ENCODE results near the gene GRSF1.
"Not testable (repeated sequence)": the region's sequence is repeated elsewhere in the genome, so short reads cannot be mapped to it uniquely, and the experiment has no call there.

The GRSF1 gene

DNA sequence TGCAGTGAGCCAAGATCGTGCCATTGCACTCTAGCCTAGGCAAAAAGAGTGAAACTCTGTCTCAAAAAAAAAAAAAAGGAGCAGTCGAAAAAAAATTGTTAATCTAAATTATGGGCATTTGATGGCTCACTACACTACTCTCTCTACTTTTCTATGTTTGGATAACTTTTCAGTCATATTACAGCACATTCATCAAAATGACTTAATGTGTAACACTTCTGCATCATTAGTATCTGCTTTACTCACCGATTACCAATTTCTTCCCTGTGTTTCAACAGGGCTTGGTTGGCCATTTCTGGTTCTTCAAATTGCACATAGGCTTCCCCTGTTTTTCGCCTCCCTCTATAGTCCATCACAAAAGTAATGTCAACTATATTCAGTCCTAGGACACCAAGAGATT, 8.4 kb downstream of the GRSF1 start:
- DNase-seq, result no peak

DNA sequence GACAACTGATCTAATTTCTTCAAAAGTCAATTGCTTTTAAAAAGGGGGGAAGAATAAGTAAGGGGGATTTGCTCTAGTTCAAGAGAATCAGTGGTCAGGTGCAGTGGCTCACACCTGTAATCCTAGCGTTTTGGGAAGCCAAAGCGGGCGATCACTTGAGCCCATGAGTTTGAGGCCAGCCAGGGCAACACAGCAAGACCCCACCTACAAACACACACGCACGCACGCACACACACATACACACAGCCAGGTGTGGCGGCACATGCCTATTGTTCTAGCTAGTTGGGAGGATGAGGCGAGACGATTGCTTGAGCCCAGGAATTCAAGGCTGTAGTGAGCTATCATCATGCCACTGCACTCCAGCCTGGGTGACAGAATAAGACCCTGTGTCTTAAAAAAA, 9.6 kb downstream of the GRSF1 start:
- DNase-seq, result no peak

DNA sequence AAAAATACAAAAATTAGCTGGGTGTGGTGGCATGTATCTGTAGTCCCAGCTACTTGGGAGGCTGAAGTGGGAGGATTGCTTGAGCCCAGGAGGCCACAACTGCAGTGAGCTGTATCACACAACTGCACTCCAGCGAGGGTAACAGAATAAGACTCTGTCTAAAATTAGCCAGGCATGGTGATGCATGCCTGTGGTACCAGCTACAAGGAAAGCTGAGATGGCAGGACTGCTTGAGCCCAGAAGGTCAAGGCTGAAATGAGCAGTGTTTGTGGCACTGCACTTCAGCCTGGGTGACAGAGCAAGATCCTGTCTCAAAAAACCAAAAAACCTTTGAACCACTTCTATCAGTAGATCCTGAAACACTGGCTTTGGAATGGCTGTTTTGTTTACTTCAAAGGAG, 10.2 kb downstream of the GRSF1 start:
- no peak for DNase-seq

DNA sequence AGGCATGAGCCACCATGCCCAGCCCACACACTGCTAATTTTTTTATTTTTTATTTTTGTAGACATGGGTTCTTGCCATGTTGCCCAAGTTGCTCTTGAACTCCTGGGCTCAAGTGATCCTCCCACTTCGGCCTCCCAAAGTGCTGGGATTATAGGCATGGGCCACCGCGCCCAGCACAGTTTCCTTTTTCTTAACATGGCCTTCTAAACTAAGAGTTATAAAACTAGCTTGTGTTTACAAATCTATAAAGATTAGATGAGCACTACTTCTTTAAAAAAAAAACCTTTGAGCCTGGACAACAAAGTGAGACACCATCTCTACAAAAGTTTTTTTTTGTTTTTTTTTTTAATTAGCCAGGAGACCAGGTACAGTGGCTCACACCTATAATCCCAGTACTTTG, 10.7 kb downstream of the GRSF1 start:
- no peak for DNase-seq

DNA sequence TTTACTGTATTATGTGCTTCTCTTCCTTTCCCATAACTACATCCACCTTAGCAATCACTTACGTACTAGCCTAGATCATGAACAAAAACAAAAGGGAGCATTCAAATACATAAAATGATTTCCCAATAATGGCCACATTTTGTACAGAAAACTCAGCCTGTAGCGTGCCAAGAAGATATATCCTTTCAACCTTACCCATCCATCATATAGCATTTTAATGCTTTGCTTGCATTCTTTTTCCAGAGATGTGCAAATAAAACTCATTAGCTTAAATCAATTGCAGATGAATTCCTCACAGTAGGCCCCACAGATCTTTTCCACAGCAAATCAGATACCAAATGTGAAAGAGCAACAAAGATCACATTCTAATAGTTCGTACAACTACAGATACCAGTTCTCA, 20.8 kb downstream of the GRSF1 start:
- DNase-seq, result no peak

DNA sequence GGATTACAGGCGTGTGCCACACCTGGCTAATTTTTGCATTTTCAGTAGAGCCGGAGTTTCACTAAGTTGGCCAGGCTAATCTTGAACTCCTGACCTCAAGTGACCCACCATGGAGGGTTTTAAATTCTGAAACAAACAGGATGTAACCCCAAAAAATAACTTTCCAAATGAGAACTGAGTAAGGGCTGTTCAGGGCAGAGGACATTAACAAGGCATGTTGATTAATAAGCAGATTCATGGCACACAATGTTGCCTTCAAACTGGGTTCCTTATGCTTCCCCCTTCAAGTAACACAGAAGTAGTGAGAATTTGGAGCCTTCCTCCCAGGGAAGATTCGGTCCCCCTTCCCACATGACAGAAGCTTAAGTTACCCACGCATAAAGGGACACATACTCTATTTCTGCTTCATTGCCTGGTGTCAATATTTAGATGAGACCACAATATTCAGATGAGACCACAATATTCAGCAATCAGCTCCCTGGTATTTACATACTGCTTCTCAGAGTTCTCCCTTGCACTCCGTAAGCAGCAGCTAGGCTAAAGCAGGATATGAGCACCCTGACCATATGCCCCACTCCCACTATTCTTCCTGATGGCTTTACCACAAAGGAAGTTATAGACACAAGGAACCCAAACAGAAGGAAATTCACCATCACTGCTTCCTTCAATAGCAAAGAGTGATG, 21.4 kb downstream of the GRSF1 start:
- DNase-seq, result no peak

DNA sequence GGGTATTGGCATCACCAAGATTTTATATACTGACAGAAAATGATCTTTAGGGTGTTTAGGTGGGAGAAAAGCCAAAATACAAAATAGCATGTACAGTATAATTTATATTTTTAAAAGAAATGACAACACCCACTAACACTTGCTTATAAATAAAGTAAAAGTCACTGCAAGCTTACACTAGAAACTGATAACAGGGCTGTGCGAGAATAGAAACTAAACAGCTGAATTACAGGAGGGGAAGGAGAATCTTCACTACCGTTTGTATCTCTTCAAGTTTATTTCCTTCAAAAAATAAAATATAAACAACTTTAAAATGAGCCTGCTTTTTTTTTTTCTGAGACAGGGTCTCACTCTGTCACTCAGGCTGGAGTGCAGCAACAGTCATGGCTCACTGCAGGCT, 22.8 kb downstream of the GRSF1 start:
- no peak for DNase-seq

DNA sequence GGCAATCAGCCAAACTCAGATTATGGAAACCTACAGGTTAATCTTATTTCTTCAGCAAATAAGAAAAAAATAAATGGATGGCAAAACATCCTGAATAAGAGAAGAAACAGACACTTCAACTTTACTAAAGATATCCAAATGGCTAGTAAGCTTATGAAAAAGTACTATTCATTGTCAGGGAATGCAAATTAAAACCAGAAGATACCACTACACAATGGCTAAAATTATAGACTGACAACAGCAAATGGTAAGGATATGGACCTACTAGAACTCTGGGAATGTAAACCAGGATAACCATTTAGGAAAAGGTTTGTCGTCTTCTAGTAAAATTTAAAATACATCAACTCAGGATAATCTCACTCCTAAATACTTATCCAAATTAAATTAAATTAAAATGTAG, 24.3 kb downstream of the GRSF1 start:
- no peak for DNase-seq

DNA sequence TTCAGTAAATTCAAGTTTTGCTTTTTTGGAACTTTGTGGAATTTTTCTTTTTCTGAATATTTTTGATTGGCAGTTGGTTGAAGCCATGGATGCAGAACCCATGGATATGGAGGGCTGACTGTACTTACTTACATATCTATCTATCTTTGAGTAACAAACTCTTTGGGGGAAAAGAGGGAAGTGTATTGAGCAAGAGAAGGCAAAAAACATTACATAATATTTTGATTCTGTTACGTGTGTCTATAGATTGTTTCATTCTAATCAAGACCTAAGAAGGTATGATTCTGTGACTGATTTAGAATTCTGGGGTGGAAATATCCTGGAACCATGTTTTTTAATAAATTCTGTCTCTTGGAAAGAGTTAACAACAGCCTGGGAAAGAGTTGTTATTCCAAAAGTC, 31.5 kb downstream of the GRSF1 start:
- DNase-seq, result no peak

DNA sequence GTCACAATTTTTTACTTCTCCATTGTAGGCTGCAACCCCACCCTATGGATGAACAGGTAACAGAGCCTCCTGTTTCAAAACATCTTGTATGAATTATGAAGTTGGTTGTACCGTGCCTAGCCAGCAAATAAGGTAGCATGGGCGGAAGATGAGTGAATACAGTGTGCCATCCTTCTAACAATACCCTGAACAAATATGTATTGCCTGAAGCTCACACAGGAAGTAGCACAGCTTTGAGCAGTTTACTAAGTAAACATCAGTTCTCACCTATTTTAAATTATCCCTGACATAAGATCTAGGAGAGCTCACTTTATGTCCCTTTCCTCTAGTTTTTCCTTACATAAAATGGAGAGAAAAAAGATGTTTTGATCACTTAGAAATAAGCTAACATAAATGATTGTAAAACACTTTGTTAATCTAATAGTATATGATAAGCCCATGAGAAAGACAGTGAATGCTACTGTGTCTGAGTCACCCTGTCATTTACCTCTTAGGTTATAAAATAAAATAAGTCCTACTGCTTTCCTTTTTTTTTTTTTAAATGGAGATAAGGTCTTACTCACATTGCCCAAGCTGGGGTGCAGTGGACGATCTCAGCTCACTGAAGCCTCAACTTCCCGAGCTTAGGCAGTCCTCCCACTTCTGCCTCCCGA, 36.6 kb downstream of the GRSF1 start:
- no peak for DNase-seq

DNA sequence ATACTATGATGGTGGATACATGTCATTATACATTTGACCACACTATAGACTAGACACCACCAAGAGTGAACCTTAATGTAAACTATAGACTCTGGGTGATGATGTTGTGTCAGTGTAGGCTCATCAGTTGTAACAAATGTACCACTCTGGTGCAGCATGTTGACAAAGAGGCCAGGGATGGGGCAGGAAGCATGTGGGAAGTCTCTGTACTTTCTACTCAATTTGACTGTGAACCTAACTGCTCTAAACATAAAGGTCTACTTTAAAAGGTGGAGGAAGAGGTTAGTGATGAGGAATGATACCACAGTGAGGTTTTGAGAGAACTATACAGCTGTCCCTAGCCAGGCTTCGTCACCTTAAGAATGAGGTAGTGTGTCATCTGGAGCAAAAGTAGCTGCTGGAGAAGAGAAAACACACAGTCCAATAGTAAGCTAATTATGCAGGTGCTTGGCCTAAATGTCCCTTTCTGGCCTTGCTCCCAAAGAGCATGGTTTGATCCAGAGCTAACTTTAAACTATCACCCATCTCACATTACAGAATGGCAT, 38.4 kb downstream of the GRSF1 start:
- no peak for DNase-seq

DNA sequence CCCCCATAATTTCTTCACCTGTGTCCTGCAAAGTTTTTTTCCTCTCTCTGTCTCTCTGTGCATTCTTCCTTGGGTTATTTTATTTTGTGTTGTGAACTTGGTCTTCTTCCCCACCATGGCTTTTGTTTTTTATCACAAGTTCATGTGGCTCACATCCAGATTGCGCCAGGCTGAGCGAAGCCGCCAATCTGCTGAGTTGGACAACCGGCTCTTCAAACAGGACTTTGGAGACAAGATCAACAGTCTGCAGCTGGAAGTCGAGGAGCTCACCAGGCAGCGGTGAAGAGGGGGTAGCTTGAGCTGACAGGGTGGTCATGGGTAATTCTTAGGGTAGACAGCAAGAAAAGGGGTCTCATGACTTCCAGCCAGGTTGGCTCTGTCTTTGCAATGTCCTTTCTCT, 46.1 kb downstream of the GRSF1 start:
- DNase-seq, result no peak

DNA sequence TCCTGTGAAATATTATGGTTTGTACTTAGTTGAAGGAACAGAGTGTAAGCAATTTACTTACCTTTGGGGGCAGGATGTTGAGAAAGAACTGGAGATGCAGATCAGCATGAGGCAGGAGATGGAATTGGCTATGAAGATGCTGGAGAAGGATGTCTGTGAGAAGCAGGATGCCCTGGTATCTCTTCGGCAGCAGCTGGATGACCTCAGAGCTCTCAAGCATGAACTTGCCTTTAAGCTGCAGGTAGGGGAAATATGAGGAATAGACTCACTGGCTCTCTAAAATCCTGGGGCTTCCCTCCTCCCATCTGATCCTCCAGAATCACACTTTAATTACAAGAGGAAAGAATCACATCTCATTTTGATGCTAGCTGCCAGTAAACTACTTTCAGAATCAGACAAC, 51.0 kb downstream of the GRSF1 start:
- no peak for DNase-seq

DNA sequence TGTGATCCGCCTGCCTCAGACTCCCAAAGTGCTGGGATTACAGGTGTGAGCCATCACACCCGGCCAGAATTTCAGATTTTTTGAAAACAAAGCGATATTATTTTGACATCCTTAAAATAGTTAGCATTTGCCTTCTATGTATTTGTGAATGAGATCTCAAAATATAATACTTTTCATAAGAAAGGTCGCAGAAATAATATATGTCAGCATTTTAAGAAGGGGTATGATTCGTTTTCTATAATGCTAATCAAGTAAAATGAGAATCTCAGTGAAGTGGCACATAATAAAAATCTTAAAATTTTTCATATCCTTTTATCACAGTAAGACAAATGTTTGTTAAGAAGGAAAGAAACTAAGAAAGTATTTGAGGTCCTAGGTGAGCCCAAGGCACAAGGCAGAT, 52.2 kb downstream of the GRSF1 start:
- no peak for DNase-seq

DNA sequence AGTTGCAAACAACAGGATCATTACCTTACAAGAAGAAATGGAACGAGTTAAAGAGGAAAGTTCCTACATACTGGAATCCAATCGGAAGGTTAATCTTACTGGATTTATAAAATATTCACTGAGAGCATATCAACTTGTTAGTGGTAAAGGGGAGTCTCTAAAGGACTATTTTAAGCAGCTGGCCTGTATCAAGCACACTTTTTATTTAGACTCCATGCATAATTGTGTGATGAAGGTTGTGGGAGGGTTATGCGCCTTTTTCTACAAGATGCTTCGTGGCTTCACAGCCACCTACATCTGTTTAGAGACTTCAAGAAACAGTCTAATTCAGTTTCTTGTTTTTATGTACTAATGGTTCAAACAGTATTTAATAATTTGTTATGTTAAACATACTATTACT, 56.6 kb downstream of the GRSF1 start:
- no peak for DNase-seq

DNA sequence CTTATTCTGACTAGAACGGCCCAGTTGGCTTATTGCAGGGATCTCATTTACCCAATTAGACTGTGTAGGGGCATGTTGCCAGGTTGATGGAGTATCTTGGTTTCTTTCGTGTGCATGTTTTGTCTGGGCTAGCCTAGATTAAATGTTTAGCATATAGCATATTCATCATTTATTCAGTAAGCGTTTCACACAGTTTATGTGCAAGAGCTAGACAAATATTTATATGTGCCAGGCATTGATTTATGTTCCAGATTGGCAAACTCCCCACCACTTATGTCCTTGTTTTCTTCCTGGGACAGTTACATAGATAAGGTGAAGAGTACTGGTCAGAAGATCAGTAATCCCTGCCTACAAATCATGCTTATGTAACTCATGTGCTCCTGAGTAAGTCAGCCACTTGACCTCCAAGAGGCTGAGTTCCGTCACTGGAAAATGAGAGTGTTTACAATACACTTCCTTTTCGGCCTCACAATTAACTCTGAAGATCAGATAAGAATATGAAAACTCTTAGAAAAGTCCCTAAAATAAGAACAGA, 60.7 kb downstream of the GRSF1 start:
- no peak for DNase-seq

DNA sequence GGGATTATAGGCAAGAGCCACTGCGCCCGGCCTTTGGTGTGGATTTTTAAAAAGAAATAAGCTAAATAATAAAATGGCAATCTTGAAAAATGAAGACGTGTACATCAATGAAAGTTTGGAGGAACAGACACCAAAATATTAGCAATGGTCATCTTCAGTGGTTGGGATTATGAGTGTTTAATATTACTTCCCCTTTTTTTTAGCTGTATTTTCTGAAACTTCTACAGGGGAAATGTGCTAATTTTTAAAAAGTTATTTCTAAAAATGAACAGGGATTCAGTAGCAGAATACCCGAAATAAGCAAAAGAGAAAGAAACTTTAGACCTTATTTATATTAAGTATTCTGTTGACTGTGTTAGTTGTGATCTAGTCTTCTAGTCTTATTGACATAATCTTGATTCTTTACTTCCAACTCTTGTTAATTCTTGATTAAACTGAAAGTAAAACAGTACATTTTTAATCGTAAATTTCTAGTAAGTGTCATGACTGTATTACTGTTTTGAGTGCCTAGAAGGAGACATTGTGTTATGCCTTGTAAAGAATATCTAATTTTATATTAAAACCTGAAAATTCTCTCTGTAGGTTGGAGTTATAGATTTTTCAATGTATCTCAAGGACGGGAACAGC, 66.6 kb downstream of the GRSF1 start:
- no peak for DNase-seq

DNA sequence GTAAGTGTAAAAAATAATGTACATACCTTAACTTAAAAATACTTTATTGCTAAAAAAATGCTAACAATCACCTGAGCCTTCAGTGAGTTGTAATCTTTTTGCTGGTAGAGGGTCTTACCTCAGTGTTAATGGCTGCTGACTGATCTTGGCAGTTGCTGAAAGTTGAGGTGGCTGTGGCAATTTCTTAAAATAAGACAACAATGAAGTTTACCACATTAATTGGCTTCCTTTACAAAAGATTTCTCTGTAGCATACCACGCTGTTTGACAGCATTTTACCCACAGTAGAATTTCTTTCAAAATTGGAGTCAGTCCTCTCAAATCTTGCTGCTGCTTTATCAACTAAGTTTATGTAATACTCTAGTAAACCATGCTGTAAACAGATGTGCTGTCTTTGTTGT, 70.3 kb downstream of the GRSF1 start:
- not testable (repeated sequence) for DNase-seq

DNA sequence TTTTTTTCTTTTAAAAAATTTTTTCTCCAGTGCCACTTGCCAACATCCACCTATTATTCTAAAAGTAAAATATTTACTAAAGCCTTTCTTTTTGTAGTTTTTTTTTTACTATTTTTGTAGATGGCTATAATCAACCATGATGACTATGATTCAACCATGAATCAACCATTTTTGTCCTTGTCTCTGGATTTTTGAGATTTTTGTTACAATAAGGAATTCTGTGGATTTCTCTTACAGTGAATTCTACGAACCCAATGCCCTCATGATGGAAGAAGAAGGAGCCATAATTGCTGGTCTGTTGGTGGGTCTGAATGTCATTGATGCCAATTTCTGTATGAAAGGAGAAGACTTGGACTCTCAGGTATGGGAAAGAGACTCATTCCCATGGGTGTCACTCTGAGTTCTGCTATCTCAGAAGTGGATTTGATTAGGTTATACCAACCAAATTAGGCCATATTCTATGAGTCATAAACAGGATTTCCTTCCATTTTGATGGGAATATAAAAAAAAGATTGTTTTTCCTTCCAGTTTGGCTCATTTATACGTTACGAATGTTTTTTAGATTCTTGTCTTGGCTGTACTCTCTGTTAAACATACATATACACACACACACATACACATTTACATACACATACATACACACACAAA, 71.3 kb downstream of the GRSF1 start:
- no peak for DNase-seq

Data from CD4-positive, alpha-beta T cell treated with Interleukin-17A for 1 hour (primary cell).